GM12878 (cell line): ENCODE data around the gene CTR9. TPM values are rescaled to one million over a fixed set of nuclear protein-coding genes. Genes with fewer than 3 reads are reported as not detected.

Source experiments
- ASH2L ChIP-seq: fragments of 300-600, 200-600 bp; sonication (generic); IDR thresholded peaks from 2 replicates; pipeline ENCODE4 v1.6.1; 2017; ENCODE audit warnings: low read depth, mild to moderate bottlenecking, borderline replicate concordance
- DPF2 ChIP-seq: fragments of 450-650 bp; IDR thresholded peaks from 2 replicates; pipeline ENCODE4 v1.6.1; 2017; ENCODE audit warnings: mild to moderate bottlenecking
- EED ChIP-seq: sonication (generic); IDR thresholded peaks from 2 replicates; pipeline ENCODE4 v1.6.1; 2016; ENCODE audit warnings: antibody characterized with exemption, low read depth
- ELK1 ChIP-seq: IDR thresholded peaks from 2 replicates; pipeline ENCODE4 v1.6.1; 2012; ENCODE audit warnings: low read depth, low read length, improper control_type of control experiment
- FOS ChIP-seq: IDR thresholded peaks from 3 replicates; pipeline ENCODE4 v1.6.1; 2011; ENCODE audit warnings: borderline replicate concordance; ENCODE audit not compliant: insufficient read length; ENCODE audit errors: extremely low read depth
- HDGF ChIP-seq: fragments of 450-650 bp; IDR thresholded peaks from 2 replicates; pipeline ENCODE4 v1.6.1; 2016; ENCODE audit warnings: antibody characterized with exemption
- JUND ChIP-seq: IDR thresholded peaks from 2 replicates; pipeline ENCODE4 v1.6.1; 2012; ENCODE audit warnings: low read depth, mild to moderate bottlenecking, low read length, improper control_type of control experiment, moderate library complexity
- MAX ChIP-seq: IDR thresholded peaks from 2 replicates; pipeline ENCODE4 v1.6.1; 2012; ENCODE audit warnings: low read depth, low read length, improper control_type of control experiment
- PBX3 ChIP-seq: IDR thresholded peaks from 2 replicates; pipeline ENCODE4 v1.6.1; 2011; ENCODE audit warnings: mild to moderate bottlenecking, low read depth, low read length, moderate library complexity; ENCODE audit not compliant: insufficient replicate concordance
- POLR2AphosphoS2 ChIP-seq: IDR thresholded peaks from 2 replicates; pipeline ENCODE4 v1.6.1; 2011; ENCODE audit warnings: low read depth, mild to moderate bottlenecking, low read length, improper control_type of control experiment, moderate library complexity
- RCOR1 ChIP-seq: conservative IDR thresholded peaks from 2 replicates; pipeline ENCODE4 v1.6.1; 2012; ENCODE audit warnings: low read depth, low read length, improper control_type of control experiment
- RELB ChIP-seq: fragments of 450-650 bp; IDR thresholded peaks from 2 replicates; pipeline ENCODE4 v1.6.1; 2017; ENCODE audit warnings: low read depth, mild to moderate bottlenecking, moderate library complexity
- SP1 ChIP-seq: IDR thresholded peaks from one replicate; pipeline ENCODE4 v1.6.1; 2011; ENCODE audit warnings: low read depth, low read length
- SREBF2 ChIP-seq: IDR thresholded peaks from 2 replicates; pipeline ENCODE4 v1.6.1; 2012; ENCODE audit warnings: mild to moderate bottlenecking, low read length
- STAT1 ChIP-seq: fragments of 450-650 bp; conservative IDR thresholded peaks from 2 replicates; pipeline ENCODE4 v1.6.1; 2014; ENCODE audit warnings: antibody characterized with exemption, mild to moderate bottlenecking
- SUPT20H ChIP-seq: IDR thresholded peaks from 2 replicates; pipeline ENCODE4 v1.6.1; 2011; ENCODE audit warnings: low read depth, mild to moderate bottlenecking, low read length, moderate library complexity, borderline replicate concordance; ENCODE audit not compliant: control insufficient read depth
- TAF1 ChIP-seq: IDR thresholded peaks from 2 replicates; pipeline ENCODE4 v1.6.1; 2011; ENCODE audit warnings: mild to moderate bottlenecking, low read depth, low read length, borderline replicate concordance
- TBL1XR1 ChIP-seq: IDR thresholded peaks from 2 replicates; pipeline ENCODE4 v1.6.1; 2012; ENCODE audit warnings: low read depth, low read length, improper control_type of control experiment
- ZBTB40 ChIP-seq: fragments of 450-650 bp; IDR thresholded peaks from 2 replicates; pipeline ENCODE4 v1.6.1; 2016; ENCODE audit warnings: mild to moderate bottlenecking, moderate library complexity, borderline replicate concordance
- polyA plus RNA-seq, 11 experiments: library from polyadenylated mRNA; depleted of rRNA in 4 of 11; unstranded in 6 of 11; stranded (reverse) in 5 of 11; fragments of >200 nt; fragmentation: Nextera tagmentation in 4 of 11; fragmentation: Illumina TruSeq in 1 of 11; extraction: Ambion mirVana in 4 of 11; extraction: Trizol in 1 of 11; gene quantifications; 1 replicate in 1 of 11; 2 replicates in 10 of 11; pipeline versions ENCODE4 v1.2.1 to v1.2.3, GENCODE V29; 2011 to 2016; ENCODE audit warnings: inconsistent platforms in 2 of 11, missing spikeins in 2 of 11, low read depth in 1 of 11
- total RNA-seq, 4 experiments: library from RNA; depleted of rRNA in 3 of 4; stranded (reverse); fragments of >200 nt in 3 of 4; fragmentation: Illumina TruSeq in 1 of 4; extraction: Trizol in 1 of 4; gene quantifications; 2 replicates each; pipeline versions ENCODE4 v1.2.1 to v1.2.3, GENCODE V29; 2013 to 2021

CTR9 gene
- total and polyA plus RNA-seq, 10 of the 15 experiments (the other 5 are each of a cell fraction or from before 2014, with no cell fraction given), result 13.9 to 54.9 (median 28.9) TPM

GRCh38 chr11:10750838-10751580 lies at the start of gene CTR9 (continued):
- TF ChIP-seq ZBTB40, result peak; percentile 98
- TF ChIP-seq JUND, result no peak
- peak; percentile 88 for TF ChIP-seq RELB
- TF ChIP-seq FOS, result no peak
- peak; percentile 86 for TF ChIP-seq MAX
- peak; percentile 76 for TF ChIP-seq SP1
- 0 out of 2 replicates have a peak, but pooled peaks have one; percentile 30 for TF ChIP-seq DPF2
- peak; percentile 74 for TF ChIP-seq ELK1
- peak; percentile 82; the same call in 1 of the 2 replicates for TF ChIP-seq STAT1
- TF ChIP-seq POLR2AphosphoS2, result peak; percentile 77; the same call in 1 of the 2 replicates
- peak; percentile 97; the same call in 1 of the 2 replicates for TF ChIP-seq ASH2L
- TF ChIP-seq TAF1, result peak; percentile 90
- TF ChIP-seq PBX3, result peak; percentile 65
- no peak for TF ChIP-seq SUPT20H
- TF ChIP-seq EED, result peak; percentile 80
- TF ChIP-seq HDGF, result peak; percentile 83
- TF ChIP-seq TBL1XR1, result peak; percentile 56; the same call in 1 of the 2 replicates
- TF ChIP-seq SREBF2, result 0 out of 2 replicates have a peak, but pooled peaks have one; percentile 44
- 0 out of 2 replicates have a peak, but pooled peaks have one; percentile 72 for TF ChIP-seq RCOR1
